ENCODE data around the gene SLC25A48.

The SLC25A48 gene

GRCh38 chr5:135913713-135914626 is 79.5 kb downstream of the SLC25A48 start:
- Histone ChIP-seq H3K4me1 (ENCODE audit: control insufficient read depth, insufficient read depth, low read length) (no peaks in the 10 kb centered on the region), H3K4me2 (ENCODE audit: low read length) (no peak overlapping the region), H3K36me3 (ENCODE audit: insufficient read depth, low read length) (no peaks in the 10 kb centered on the region), H3K9me3 (replicated peaks; ENCODE audit: low read length) (no peaks in the 10 kb centered on the region), H3K4me3 (ENCODE audit: low read length) (no peak overlapping the region), H3K9ac (ENCODE audit: low read depth, low read length) (no peak overlapping the region), H3K27me3 (ENCODE audit: control insufficient read depth, insufficient read depth, low read length) (peaks cover 80% of the 10 kb centered on the region)

- Histone ChIP-seq H3K27me3 (ENCODE audit: control insufficient read depth, insufficient read depth, low read length) (peaks cover 78% of the 10 kb centered on the region), H3K4me2 (ENCODE audit: low read length) (no peak overlapping the region), H3K4me1 (ENCODE audit: control insufficient read depth, insufficient read depth, low read length) (no peaks in the 10 kb centered on the region), H3K4me3 (ENCODE audit: low read length) (no peak overlapping the region), H3K9me3 (replicated peaks; ENCODE audit: low read length) (no peaks in the 10 kb centered on the region), H3K9ac (ENCODE audit: low read depth, low read length) (no peak overlapping the region), H3K36me3 (ENCODE audit: insufficient read depth, low read length) (no peaks in the 10 kb centered on the region)
These were observed 81.1 kb downstream of the SLC25A48 start for GRCh38 chr5:135915466-135916001.

- H3K4me2 ChIP-seq (ENCODE audit: low read length), result no peak overlapping the region
- no peaks in the 10 kb centered on the region for H3K4me1 ChIP-seq (ENCODE audit: control insufficient read depth, insufficient read depth, low read length)
- H3K36me3 ChIP-seq (ENCODE audit: insufficient read depth, low read length), result no peaks in the 10 kb centered on the region
- H3K9me3 ChIP-seq (replicated peaks; ENCODE audit: low read length), result no peaks in the 10 kb centered on the region
- H3K4me3 ChIP-seq (ENCODE audit: low read length), result no peak overlapping the region
- peaks cover 68% of the 10 kb centered on the region for H3K27me3 ChIP-seq (ENCODE audit: control insufficient read depth, insufficient read depth, low read length)
- no peak overlapping the region for H3K9ac ChIP-seq (ENCODE audit: low read depth, low read length)
These were observed 82.3 kb downstream of the SLC25A48 start for GRCh38 chr5:135916638-135917263.

- H3K4me1 ChIP-seq (ENCODE audit: control insufficient read depth, insufficient read depth, low read length), result no peaks in the 10 kb centered on the region
- no peak overlapping the region for H3K9ac ChIP-seq (ENCODE audit: low read depth, low read length)
- H3K4me3 ChIP-seq (ENCODE audit: low read length), result no peak overlapping the region
- H3K27me3 ChIP-seq (ENCODE audit: control insufficient read depth, insufficient read depth, low read length), result peaks cover 72% of the 10 kb centered on the region
- no peak overlapping the region for H3K4me2 ChIP-seq (ENCODE audit: low read length)
- no peaks in the 10 kb centered on the region for H3K36me3 ChIP-seq (ENCODE audit: insufficient read depth, low read length)
- H3K9me3 ChIP-seq (replicated peaks; ENCODE audit: low read length), result no peaks in the 10 kb centered on the region
These were observed 85.7 kb downstream of the SLC25A48 start for GRCh38 chr5:135920199-135920598.

- no peak overlapping the region for H3K4me2 ChIP-seq (ENCODE audit: low read length)
- no peaks in the 10 kb centered on the region for H3K9me3 ChIP-seq (replicated peaks; ENCODE audit: low read length)
- peaks cover 71% of the 10 kb centered on the region for H3K27me3 ChIP-seq (ENCODE audit: control insufficient read depth, insufficient read depth, low read length)
- H3K4me1 ChIP-seq (ENCODE audit: control insufficient read depth, insufficient read depth, low read length), result no peaks in the 10 kb centered on the region
- no peaks in the 10 kb centered on the region for H3K36me3 ChIP-seq (ENCODE audit: insufficient read depth, low read length)
- H3K9ac ChIP-seq (ENCODE audit: low read depth, low read length), result no peak overlapping the region
- no peak overlapping the region for H3K4me3 ChIP-seq (ENCODE audit: low read length)
These were observed 86.9 kb downstream of the SLC25A48 start for GRCh38 chr5:135921388-135921787.

GRCh38 chr5:135930029-135930948 is 95.8 kb downstream of the SLC25A48 start:
- Histone ChIP-seq H3K4me3 (ENCODE audit: low read length) (peak overlapping the region; percentile 41), H3K27me3 (ENCODE audit: control insufficient read depth, insufficient read depth, low read length) (peaks cover 63% of the 10 kb centered on the region), H3K9ac (ENCODE audit: low read depth, low read length) (no peak overlapping the region), H3K4me2 (ENCODE audit: low read length) (peak overlapping the region; percentile 75), H3K36me3 (ENCODE audit: insufficient read depth, low read length) (no peaks in the 10 kb centered on the region), H3K4me1 (ENCODE audit: control insufficient read depth, insufficient read depth, low read length) (peaks cover 2% of the 10 kb centered on the region), H3K9me3 (replicated peaks; ENCODE audit: low read length) (no peaks in the 10 kb centered on the region)

- peaks cover 2% of the 10 kb centered on the region for H3K4me1 ChIP-seq (ENCODE audit: control insufficient read depth, insufficient read depth, low read length)
- no peaks in the 10 kb centered on the region for H3K9me3 ChIP-seq (replicated peaks; ENCODE audit: low read length)
- H3K4me3 ChIP-seq (ENCODE audit: low read length), result no peak overlapping the region
- no peaks in the 10 kb centered on the region for H3K36me3 ChIP-seq (ENCODE audit: insufficient read depth, low read length)
- H3K27me3 ChIP-seq (ENCODE audit: control insufficient read depth, insufficient read depth, low read length), result peaks cover 58% of the 10 kb centered on the region
- no peak overlapping the region for H3K9ac ChIP-seq (ENCODE audit: low read depth, low read length)
- H3K4me2 ChIP-seq (ENCODE audit: low read length), result peak overlapping the region; percentile 75
These were observed 96.5 kb downstream of the SLC25A48 start for GRCh38 chr5:135930949-135931295.

- peaks cover 30% of the 10 kb centered on the region for H3K27me3 ChIP-seq (ENCODE audit: control insufficient read depth, insufficient read depth, low read length)
- H3K9ac ChIP-seq (ENCODE audit: low read depth, low read length), result no peak overlapping the region
- H3K4me1 ChIP-seq (ENCODE audit: control insufficient read depth, insufficient read depth, low read length), result peaks cover 2% of the 10 kb centered on the region
- no peaks in the 10 kb centered on the region for H3K9me3 ChIP-seq (replicated peaks; ENCODE audit: low read length)
- no peak overlapping the region for H3K4me2 ChIP-seq (ENCODE audit: low read length)
- H3K4me3 ChIP-seq (ENCODE audit: low read length), result no peak overlapping the region
- no peaks in the 10 kb centered on the region for H3K36me3 ChIP-seq (ENCODE audit: insufficient read depth, low read length)
These were observed 100.5 kb downstream of the SLC25A48 start for GRCh38 chr5:135934939-135935338.

- Histone ChIP-seq H3K4me1 (ENCODE audit: control insufficient read depth, insufficient read depth, low read length) (no peaks in the 10 kb centered on the region), H3K4me2 (ENCODE audit: low read length) (no peak overlapping the region), H3K4me3 (ENCODE audit: low read length) (no peak overlapping the region), H3K9ac (ENCODE audit: low read depth, low read length) (no peak overlapping the region), H3K9me3 (replicated peaks; ENCODE audit: low read length) (no peaks in the 10 kb centered on the region), H3K36me3 (ENCODE audit: insufficient read depth, low read length) (no peaks in the 10 kb centered on the region), H3K27me3 (ENCODE audit: control insufficient read depth, insufficient read depth, low read length) (peaks cover 10% of the 10 kb centered on the region)
These were observed 102.9 kb downstream of the SLC25A48 start for GRCh38 chr5:135937245-135937911.

All from skeletal muscle satellite cell (primary cell).